ENCODE results near the gene PCSK9. TPM values are rescaled to one million over a fixed set of nuclear protein-coding genes. Genes with fewer than 3 reads are reported as not detected.
A peak's percentile ranks its signal among the peaks of the same experiment; 100 is the strongest.

The PCSK9 gene
- total and polyA plus RNA-seq, 2 experiments from 2014 or later: 77.6 to 327 TPM

GRCh38 chr1:55010887-55011217, 28.5 kb upstream of the PCSK9 start:
- DNase-seq (ENCODE audit: low spot score) (peak; percentile 59), ATAC-seq (peak; percentile 87)
- H3K27ac ChIP-seq (ENCODE audit: low read depth): no peak overlapping the region
- peaks cover 15% of the 10 kb centered on the region for H3K4me1 Mint-ChIP-seq
- no peaks in the 10 kb centered on the region for H3K27me3 ChIP-seq (ENCODE audit: insufficient read depth)
- no peaks in the 10 kb centered on the region for H3K36me3 ChIP-seq (ENCODE audit: insufficient read depth)
- H3K4me1 ChIP-seq (ENCODE audit: insufficient read depth): peaks cover 16% of the 10 kb centered on the region; the same call in 1 of the 2 replicates
- H3K4me3 Mint-ChIP-seq: no peak overlapping the region
- peaks cover 10% of the 10 kb centered on the region for H3K27me3 Mint-ChIP-seq (ENCODE audit: insufficient read depth, low read depth, poor library complexity)
- H3K36me3 Mint-ChIP-seq (ENCODE audit: low read depth): peaks cover 9% of the 10 kb centered on the region
- no peaks in the 10 kb centered on the region for H4K20me1 ChIP-seq (replicated peaks; ENCODE audit: insufficient read depth)
- H3F3A ChIP-seq (replicated peaks; ENCODE audit: low read depth): no peaks in the 10 kb centered on the region
- TF ChIP-seq, protein P1, sequence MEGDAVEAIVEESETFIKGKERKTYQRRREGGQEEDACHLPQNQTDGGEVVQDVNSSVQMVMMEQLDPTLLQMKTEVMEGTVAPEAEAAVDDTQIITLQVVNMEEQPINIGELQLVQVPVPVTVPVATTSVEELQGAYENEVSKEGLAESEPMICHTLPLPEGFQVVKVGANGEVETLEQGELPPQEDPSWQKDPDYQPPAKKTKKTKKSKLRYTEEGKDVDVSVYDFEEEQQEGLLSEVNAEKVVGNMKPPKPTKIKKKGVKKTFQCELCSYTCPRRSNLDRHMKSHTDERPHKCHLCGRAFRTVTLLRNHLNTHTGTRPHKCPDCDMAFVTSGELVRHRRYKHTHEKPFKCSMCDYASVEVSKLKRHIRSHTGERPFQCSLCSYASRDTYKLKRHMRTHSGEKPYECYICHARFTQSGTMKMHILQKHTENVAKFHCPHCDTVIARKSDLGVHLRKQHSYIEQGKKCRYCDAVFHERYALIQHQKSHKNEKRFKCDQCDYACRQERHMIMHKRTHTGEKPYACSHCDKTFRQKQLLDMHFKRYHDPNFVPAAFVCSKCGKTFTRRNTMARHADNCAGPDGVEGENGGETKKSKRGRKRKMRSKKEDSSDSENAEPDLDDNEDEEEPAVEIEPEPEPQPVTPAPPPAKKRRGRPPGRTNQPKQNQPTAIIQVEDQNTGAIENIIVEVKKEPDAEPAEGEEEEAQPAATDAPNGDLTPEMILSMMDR (conservative IDR thresholded peaks at IDR 0.05; ENCODE audit: low read depth in 2 of 2): peak; percentile 50 to 61
- TF ChIP-seq, protein P2, sequence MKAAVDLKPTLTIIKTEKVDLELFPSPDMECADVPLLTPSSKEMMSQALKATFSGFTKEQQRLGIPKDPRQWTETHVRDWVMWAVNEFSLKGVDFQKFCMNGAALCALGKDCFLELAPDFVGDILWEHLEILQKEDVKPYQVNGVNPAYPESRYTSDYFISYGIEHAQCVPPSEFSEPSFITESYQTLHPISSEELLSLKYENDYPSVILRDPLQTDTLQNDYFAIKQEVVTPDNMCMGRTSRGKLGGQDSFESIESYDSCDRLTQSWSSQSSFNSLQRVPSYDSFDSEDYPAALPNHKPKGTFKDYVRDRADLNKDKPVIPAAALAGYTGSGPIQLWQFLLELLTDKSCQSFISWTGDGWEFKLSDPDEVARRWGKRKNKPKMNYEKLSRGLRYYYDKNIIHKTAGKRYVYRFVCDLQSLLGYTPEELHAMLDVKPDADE (IDR thresholded peaks at IDR 0.05): no peak
- H3K79me2 ChIP-seq (replicated peaks; ENCODE audit: insufficient read depth): no peaks in the 10 kb centered on the region
- no peak overlapping the region for H2AFZ ChIP-seq
- H3K9me2 ChIP-seq (ENCODE audit: insufficient read depth): no peaks in the 10 kb centered on the region
- H3K27ac Mint-ChIP-seq: no peak overlapping the region
- H3K4me2 ChIP-seq: peak overlapping the region; percentile 64
- peaks cover 17% of the 10 kb centered on the region for H3K9me3 Mint-ChIP-seq
- H3K4me3 ChIP-seq: no peak overlapping the region

DNA sequence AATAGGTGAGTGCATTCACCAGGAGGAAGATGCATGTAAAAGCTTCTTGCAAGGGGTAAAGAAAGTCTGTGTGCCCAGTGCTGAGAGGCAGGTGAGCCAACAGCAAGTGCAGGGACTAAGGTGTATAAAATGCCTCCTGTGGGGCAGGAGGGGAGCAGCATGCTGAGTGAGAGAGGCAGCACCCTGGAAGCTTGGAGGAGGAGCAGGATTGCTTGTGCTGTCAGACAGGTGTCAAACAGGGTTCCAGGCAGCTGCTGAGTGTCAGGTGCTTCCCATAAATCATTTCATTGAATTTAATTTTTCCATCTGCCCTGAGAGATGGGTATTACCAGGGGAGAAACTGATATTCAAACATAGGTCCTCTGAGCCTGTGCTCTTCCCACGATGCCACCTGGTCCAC, 26.7 kb upstream of the PCSK9 start:
- Histone ChIP-seq H3K27ac (ENCODE audit: low read depth) (no peak overlapping the region), H3K4me3 (no peak overlapping the region), H3K79me2 (replicated peaks; ENCODE audit: insufficient read depth) (no peaks in the 10 kb centered on the region), H3F3A (replicated peaks; ENCODE audit: low read depth) (no peaks in the 10 kb centered on the region), H3K4me1 (ENCODE audit: insufficient read depth) (peaks cover 16% of the 10 kb centered on the region; the same call in 1 of the 2 replicates), H3K9me2 (ENCODE audit: insufficient read depth) (no peaks in the 10 kb centered on the region), H3K36me3 (ENCODE audit: insufficient read depth) (no peaks in the 10 kb centered on the region), H4K20me1 (replicated peaks; ENCODE audit: insufficient read depth) (no peaks in the 10 kb centered on the region), H2AFZ (no peak overlapping the region), H3K4me2 (no peak overlapping the region), H3K27me3 (ENCODE audit: insufficient read depth) (no peaks in the 10 kb centered on the region)
- H3K27ac Mint-ChIP-seq: no peak overlapping the region
- ATAC-seq: no peak
- DNase-seq (ENCODE audit: low spot score): no peak
- H3K36me3 Mint-ChIP-seq (ENCODE audit: low read depth): peaks cover 9% of the 10 kb centered on the region
- no peak overlapping the region for H3K4me3 Mint-ChIP-seq
- H3K27me3 Mint-ChIP-seq (ENCODE audit: insufficient read depth, low read depth, poor library complexity): peaks cover 12% of the 10 kb centered on the region
- peaks cover 15% of the 10 kb centered on the region for H3K4me1 Mint-ChIP-seq
- H3K9me3 Mint-ChIP-seq: peaks cover 17% of the 10 kb centered on the region
- TF ChIP-seq JUNB (IDR thresholded peaks at IDR 0.05; ENCODE audit: unreplicated experiment): no peak
- TF ChIP-seq POLR2AphosphoS5 (IDR thresholded peaks at IDR 0.05; ENCODE audit: low read depth): no peak
- TF ChIP-seq, protein P2 (IDR thresholded peaks at IDR 0.05): no peak
- TF ChIP-seq STAT1 (IDR thresholded peaks at IDR 0.05; ENCODE audit: unreplicated experiment): no peak
- no peak for TF ChIP-seq ZNF331 (CRISPR knock-in tag; IDR thresholded peaks at IDR 0.05; ENCODE audit: low read depth)
- no peak for TF ChIP-seq EZH2phosphoT487 (IDR thresholded peaks at IDR 0.05; ENCODE audit: unreplicated experiment)
- no peak for TF ChIP-seq ZNF114 (CRISPR knock-in tag; IDR thresholded peaks at IDR 0.05)
- TF ChIP-seq, protein P3, sequence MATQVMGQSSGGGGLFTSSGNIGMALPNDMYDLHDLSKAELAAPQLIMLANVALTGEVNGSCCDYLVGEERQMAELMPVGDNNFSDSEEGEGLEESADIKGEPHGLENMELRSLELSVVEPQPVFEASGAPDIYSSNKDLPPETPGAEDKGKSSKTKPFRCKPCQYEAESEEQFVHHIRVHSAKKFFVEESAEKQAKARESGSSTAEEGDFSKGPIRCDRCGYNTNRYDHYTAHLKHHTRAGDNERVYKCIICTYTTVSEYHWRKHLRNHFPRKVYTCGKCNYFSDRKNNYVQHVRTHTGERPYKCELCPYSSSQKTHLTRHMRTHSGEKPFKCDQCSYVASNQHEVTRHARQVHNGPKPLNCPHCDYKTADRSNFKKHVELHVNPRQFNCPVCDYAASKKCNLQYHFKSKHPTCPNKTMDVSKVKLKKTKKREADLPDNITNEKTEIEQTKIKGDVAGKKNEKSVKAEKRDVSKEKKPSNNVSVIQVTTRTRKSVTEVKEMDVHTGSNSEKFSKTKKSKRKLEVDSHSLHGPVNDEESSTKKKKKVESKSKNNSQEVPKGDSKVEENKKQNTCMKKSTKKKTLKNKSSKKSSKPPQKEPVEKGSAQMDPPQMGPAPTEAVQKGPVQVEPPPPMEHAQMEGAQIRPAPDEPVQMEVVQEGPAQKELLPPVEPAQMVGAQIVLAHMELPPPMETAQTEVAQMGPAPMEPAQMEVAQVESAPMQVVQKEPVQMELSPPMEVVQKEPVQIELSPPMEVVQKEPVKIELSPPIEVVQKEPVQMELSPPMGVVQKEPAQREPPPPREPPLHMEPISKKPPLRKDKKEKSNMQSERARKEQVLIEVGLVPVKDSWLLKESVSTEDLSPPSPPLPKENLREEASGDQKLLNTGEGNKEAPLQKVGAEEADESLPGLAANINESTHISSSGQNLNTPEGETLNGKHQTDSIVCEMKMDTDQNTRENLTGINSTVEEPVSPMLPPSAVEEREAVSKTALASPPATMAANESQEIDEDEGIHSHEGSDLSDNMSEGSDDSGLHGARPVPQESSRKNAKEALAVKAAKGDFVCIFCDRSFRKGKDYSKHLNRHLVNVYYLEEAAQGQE (IDR thresholded peaks at IDR 0.05; ENCODE audit: unreplicated experiment): no peak
- TF ChIP-seq EZH2 (IDR thresholded peaks at IDR 0.05; ENCODE audit: low read depth, unreplicated experiment): no peak
- TF ChIP-seq CREB1 (CRISPR knock-in tag; IDR thresholded peaks at IDR 0.05; ENCODE audit: low read depth): no peak
